Measurements from ENCODE around the gene NAPB. TPM values are rescaled to one million over a fixed set of nuclear protein-coding genes. Genes with fewer than 3 reads are reported as not detected.

NAPB gene
- total RNA-seq, 1 donor from 2014 or later: 13.1 TPM

- no peak overlapping the region for H3K9ac ChIP-seq (ENCODE audit: low read length)
- peaks cover 17% of the 10 kb centered on the region for H3K36me3 ChIP-seq (ENCODE audit: insufficient read depth, low read length)
- Mint-ChIP-seq H3K27me3 (ENCODE audit: low read depth, unreplicated experiment) (no peaks in the 10 kb centered on the region), H3K27ac (ENCODE audit: unreplicated experiment) (no peak overlapping the region), H3K9me3 (ENCODE audit: unreplicated experiment) (no peaks in the 10 kb centered on the region), H3K4me1 (ENCODE audit: low read depth, unreplicated experiment) (peaks cover 14% of the 10 kb centered on the region), H3K4me3 (ENCODE audit: unreplicated experiment) (no peak overlapping the region), H3K36me3 (ENCODE audit: low read depth, unreplicated experiment) (peaks cover 12% of the 10 kb centered on the region)
- peaks cover 3% of the 10 kb centered on the region for H3K4me1 ChIP-seq (ENCODE audit: insufficient read depth, low read length)
- FAIRE-seq (no peak), DNase-seq (ENCODE audit: low read depth) (no peak)
- peaks cover 25% of the 10 kb centered on the region for H4K20me1 ChIP-seq (ENCODE audit: insufficient read depth, low read length)
- no peak overlapping the region for H2AFZ ChIP-seq (ENCODE audit: low read depth, low read length)
- TF ChIP-seq CTCF (IDR thresholded peaks at IDR 0.05; ENCODE audit: insufficient read depth, low read depth, low read length): no peak
- H3K4me3 ChIP-seq (ENCODE audit: insufficient read depth, low read depth, low read length): no peak overlapping the region
- H3K4me2 ChIP-seq (ENCODE audit: low read length): no peak overlapping the region
- peaks cover 10% of the 10 kb centered on the region for H3K79me2 ChIP-seq (ENCODE audit: insufficient read depth, low read length)
- no peak overlapping the region for H3K27ac ChIP-seq (ENCODE audit: low read depth, low read length)
- H3K9me3 ChIP-seq (ENCODE audit: insufficient read depth, low read depth, low read length): no peaks in the 10 kb centered on the region
- H3K27me3 ChIP-seq (ENCODE audit: insufficient read depth, low read length): no peaks in the 10 kb centered on the region
Observed at GRCh38 chr20:23393996-23394775, 27.1 kb downstream of the NAPB start.

- TF ChIP-seq CTCF (IDR thresholded peaks at IDR 0.05; ENCODE audit: insufficient read depth, low read depth, low read length): no peak
- no peak for TF ChIP-seq EZH2 (IDR thresholded peaks at IDR 0.05; ENCODE audit: insufficient read depth, low read length)
Observed at GRCh38 chr20:23391707-23392310, 29.5 kb downstream of the NAPB start.

More at GRCh38 chr20:23391707-23392310, 29.5 kb downstream of the NAPB start:
- H3K4me1 Mint-ChIP-seq (ENCODE audit: low read depth, unreplicated experiment): peaks cover 5% of the 10 kb centered on the region
- Histone ChIP-seq H3K9me3 (ENCODE audit: insufficient read depth, low read depth, low read length) (no peaks in the 10 kb centered on the region), H3K79me2 (ENCODE audit: insufficient read depth, low read length) (peaks cover 9% of the 10 kb centered on the region), H3K9ac (ENCODE audit: low read length) (no peak overlapping the region), H3K4me1 (ENCODE audit: insufficient read depth, low read length) (no peaks in the 10 kb centered on the region), H4K20me1 (ENCODE audit: insufficient read depth, low read length) (peaks cover 16% of the 10 kb centered on the region), H3K27me3 (ENCODE audit: insufficient read depth, low read length) (no peaks in the 10 kb centered on the region), H2AFZ (ENCODE audit: low read depth, low read length) (no peak overlapping the region), H3K36me3 (ENCODE audit: insufficient read depth, low read length) (peaks cover 20% of the 10 kb centered on the region), H3K4me2 (ENCODE audit: low read length) (no peak overlapping the region), H3K27ac (ENCODE audit: low read depth, low read length) (no peak overlapping the region), H3K4me3 (ENCODE audit: insufficient read depth, low read depth, low read length) (no peak overlapping the region)
- H3K27ac Mint-ChIP-seq (ENCODE audit: unreplicated experiment): no peak overlapping the region
- H3K4me3 Mint-ChIP-seq (ENCODE audit: unreplicated experiment): no peak overlapping the region
- peaks cover 21% of the 10 kb centered on the region for H3K36me3 Mint-ChIP-seq (ENCODE audit: low read depth, unreplicated experiment)
- FAIRE-seq (no peak), DNase-seq (ENCODE audit: low read depth) (no peak)
- no peaks in the 10 kb centered on the region for H3K9me3 Mint-ChIP-seq (ENCODE audit: unreplicated experiment)
- H3K27me3 Mint-ChIP-seq (ENCODE audit: low read depth, unreplicated experiment): no peaks in the 10 kb centered on the region

Data from astrocyte (in vitro differentiated cells and primary cell).